ENCODE results near the gene TTC7B.

DNA sequence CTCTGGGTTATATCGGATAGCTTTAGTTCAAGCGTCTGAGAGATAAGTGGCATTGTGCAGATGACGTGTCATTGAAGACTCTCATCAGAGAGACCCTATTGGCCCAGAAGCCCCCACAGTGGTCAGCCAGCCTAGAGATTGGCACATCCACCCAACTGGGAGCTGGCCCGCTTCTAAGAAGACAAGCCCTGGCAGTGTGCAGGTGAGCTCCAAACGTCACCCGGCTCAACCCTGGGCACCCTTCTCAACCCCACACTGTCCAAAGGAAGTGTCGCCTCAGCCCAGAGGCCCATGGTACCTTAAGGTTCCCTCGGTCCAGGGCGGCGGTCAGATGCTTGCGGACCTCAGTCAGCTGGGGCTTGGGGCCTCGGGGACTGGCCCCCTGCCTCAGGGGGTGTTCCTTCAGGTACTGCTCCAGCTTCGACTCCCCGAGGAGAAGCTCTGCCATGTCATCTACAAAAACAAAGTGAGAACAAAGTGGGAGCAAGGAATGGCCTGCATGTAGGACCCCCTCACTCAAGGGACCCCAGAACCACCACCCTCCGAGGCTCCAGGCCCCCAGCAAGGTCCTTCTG lies 30.3 kb downstream of the TTC7B start:
- TF ChIP-seq POLR2AphosphoS5 (IDR thresholded peaks at IDR 0.05; ENCODE audit: low read depth, low read length): no peak
- no peak for TF ChIP-seq POLR2A (IDR thresholded peaks at IDR 0.05; ENCODE audit: low read depth, low read length)
